Psoas muscle (tissue), 8 donors: ENCODE measurements around the gene WNT3A. TPM values are rescaled to one million over a fixed set of nuclear protein-coding genes. Genes with fewer than 3 reads are reported as not detected.
A peak's percentile ranks its signal among the peaks of the same experiment; 100 is the strongest.

ENCODE experiments used
- ATAC-seq, 4 donors: fragments of 200-7000 bp; cut with Tn5 transposase; one replicate each; pipeline ENCODE4 v1.9.1; 2020; ENCODE audit warnings: moderate library complexity in 3 of 4, mild to moderate bottlenecking in 2 of 4
- DNase-seq, 2 donors: peaks; one replicate each; pipeline ENCODE4 v3.0.0-alpha.2; 2020
- H3K27ac ChIP-seq: fragments of 200-600 bp; one replicate; pipeline ENCODE4 v1.8.0; 2022
- H3K27me3 ChIP-seq, 3 donors: fragments of 200-600 bp in 1 of 3; one replicate each; pipeline versions ENCODE4 v1.6.1 to v1.8.0; 2013 to 2022; ENCODE audit warnings: low read length in 2 of 3, mild to moderate bottlenecking in 2 of 3, moderate library complexity in 1 of 3; ENCODE audit not compliant: insufficient read depth in 3 of 3
- H3K36me3 ChIP-seq, 2 donors: fragments of 200-600 bp in 1 of 2; one replicate each; pipeline versions ENCODE4 v1.6.1 to v1.8.0; 2013 to 2022; ENCODE audit warnings: low read depth in 1 of 2, mild to moderate bottlenecking in 1 of 2, moderate library complexity in 1 of 2; ENCODE audit not compliant: insufficient read depth in 1 of 2
- H3K4me1 ChIP-seq: fragments of 200-600 bp; one replicate; pipeline ENCODE4 v1.8.0; 2022
- H3K4me3 ChIP-seq: fragments of 200-600 bp; one replicate; pipeline ENCODE4 v1.8.0; 2022; ENCODE audit warnings: mild to moderate bottlenecking
- H3K9me3 ChIP-seq: fragments of 200-600 bp; one replicate; pipeline ENCODE4 v1.8.0; 2022
- CTCF ChIP-seq: fragments of 200-600 bp; IDR thresholded peaks from one replicate; pipeline ENCODE4 v1.8.0; 2022; ENCODE audit warnings: antibody characterized with exemption
- WGBS, 3 donors: extraction: QIAGEN DNeasy Blood & Tissue Kit; methylation state at CpG; one replicate each; pipeline versions ENCODE4 v1.1.6 to v1.1.7; 2013; 5-methylcytosine and 5-hydroxymethylcytosine counted together
- intact Hi-C, 2 donors: fragments of 100-400 bp; cut with DNase I; formaldehyde crosslinking; loops; one replicate each; pipeline versions ENCODE4 v1.11.0 to v1.14.2; 2022
- polyA plus RNA-seq, 3 donors: library from polyadenylated mRNA; stranded (reverse); fragments of 200-250 nt; gene quantifications; one replicate each; pipeline ENCODE4 v1.2.3, GENCODE V29; 2013
- total RNA-seq, 4 donors: library from RNA; stranded (reverse); fragmentation: NEBNext Ultra II Directional in 2 of 4; extraction: Animal tissue kit (Norgen Biotek cat#: 25700) in 2 of 4; gene quantifications; one replicate each; pipeline versions ENCODE4 v1.2.1 to v1.2.4, GENCODE V29; 2021 to 2023
- donor health status: healthy with polysubstance abuse.
- donor health status: DM: no; HTN: no; CAD: no; lungs with moderate emphysema.
- donor health status: Bipolar disorder and iron deficiency.
- donor health status: healthy.
- donor health status: DM: yes; HTN: yes; CAD: no.
- donor health status: DM: no; HTN: no; CAD: no.
- donor health status: DM: no; HTN: no; CAD: no.
- donor health status: DM: yes; HTN: yes; CAD: no.

The WNT3A gene
- total and polyA plus RNA-seq, 7 donors = not detected

- Histone ChIP-seq H3K27ac (no peak overlapping the region), H3K27me3 (peaks cover 0 to 95% (median 43%) of the 10 kb centered on the region in 3 donors), H3K9me3 (no peaks in the 10 kb centered on the region), H3K4me1 (peaks cover 6% of the 10 kb centered on the region), H3K36me3 (no peaks in the 10 kb centered on the region), H3K4me3 (no peak overlapping the region)
- no peak for TF ChIP-seq CTCF
- intact Hi-C loops = no loop called here
- ATAC-seq (no peak), DNase-seq (peak in 1 of 2 donors; percentile 29)
- WGBS, 3 donors = 57 to 70% (median 63%) methylated on average over 4 of the region's 4 CpGs
Measured at GRCh38 chr1:228062812-228063211, 56.0 kb downstream of the WNT3A start.

- 78 to 87% (median 81%) methylated on average over 15 of the region's 15 CpGs for WGBS, 3 donors
- no peaks in the 10 kb centered on the region for H3K36me3 ChIP-seq
- no peak overlapping the region for H3K4me3 ChIP-seq
- intact Hi-C loops = no loop called here
- H3K27ac ChIP-seq = no peak overlapping the region
- no peak for TF ChIP-seq CTCF
- peaks cover 6% of the 10 kb centered on the region for H3K4me1 ChIP-seq
- H3K27me3 ChIP-seq = peaks cover 0 to 88% (median 39%) of the 10 kb centered on the region in 3 donors
- no peaks in the 10 kb centered on the region for H3K9me3 ChIP-seq
- DNase-seq = peak in 1 of 2 donors; percentile 30
- ATAC-seq = no peak
Measured at GRCh38 chr1:228063251-228064191, 56.7 kb downstream of the WNT3A start.

- H3K4me1 ChIP-seq = peaks cover 6% of the 10 kb centered on the region
- intact Hi-C loops = no loop called here
- no peak for TF ChIP-seq CTCF
- H3K9me3 ChIP-seq = no peaks in the 10 kb centered on the region
- no peak overlapping the region for H3K4me3 ChIP-seq
- H3K27ac ChIP-seq = no peak overlapping the region
- no peaks in the 10 kb centered on the region for H3K36me3 ChIP-seq
- DNase-seq (peak in 1 of 2 donors; percentile 26), ATAC-seq (no peak)
- peaks cover 0 to 80% (median 31%) of the 10 kb centered on the region in 3 donors for H3K27me3 ChIP-seq
- WGBS, 3 donors = 43 to 57% (median 50%) methylated on average over 6 to 8 of the region's 8 CpGs
Measured at GRCh38 chr1:228064296-228064695, 57.5 kb downstream of the WNT3A start.

GRCh38 chr1:228064741-228065542 lies 58.1 kb downstream of the WNT3A start:
- intact Hi-C loops = no loop called here
- no peaks in the 10 kb centered on the region for H3K9me3 ChIP-seq
- TF ChIP-seq CTCF = no peak
- peaks cover 6% of the 10 kb centered on the region for H3K4me1 ChIP-seq
- 56 to 69% (median 66%) methylated on average over 15 of the region's 15 CpGs for WGBS, 3 donors
- DNase-seq (peak in 1 of 2 donors; percentile 42), ATAC-seq (no peak)
- H3K4me3 ChIP-seq = no peak overlapping the region
- no peak overlapping the region for H3K27ac ChIP-seq
- no peaks in the 10 kb centered on the region for H3K36me3 ChIP-seq
- H3K27me3 ChIP-seq = peaks cover 0 to 74% (median 27%) of the 10 kb centered on the region in 3 donors
